WTC11 (cell line): ENCODE data around the gene NME2. TPM values are rescaled to one million over a fixed set of nuclear protein-coding genes. Genes with fewer than 3 reads are reported as not detected.

ENCODE experiments used
- ATAC-seq: fragments of 200-7000 bp; cut with Tn5 transposase; 2 replicates; pipeline ENCODE4 v1.10.0; 2021; ENCODE audit warnings: mild to moderate bottlenecking, moderate library complexity
- CTCF ChIA-PET: fragments of 300-600 bp; sonication (Branson Sonifier 250); formaldehyde crosslinking; loops from one replicate; lab custom pipeline; 2021; ENCODE audit warnings: antibody characterized with exemption; lab: Charles Lee
- POLR2A ChIA-PET: fragments of 350-600 bp; sonication (Branson Sonifier 250); formaldehyde crosslinking; loops from one replicate; lab custom pipeline; 2021; ENCODE audit warnings: antibody characterized with exemption; lab: Charles Lee
- DNase-seq: peaks from one replicate; pipeline ENCODE4 v3.0.0; 2021; ENCODE audit warnings: low spot score
- H3K27ac Mint-ChIP-seq: 2 replicates; pipeline ENCODE4 v1.8.0; 2021; ENCODE audit warnings: mixed read lengths
- H3K27me3 Mint-ChIP-seq: 2 replicates; pipeline ENCODE4 v1.8.0; 2021; ENCODE audit warnings: low read depth, mild to moderate bottlenecking, moderate library complexity, mixed read lengths
- H3K36me3 Mint-ChIP-seq: 2 replicates; pipeline ENCODE4 v1.8.0; 2021; ENCODE audit warnings: mixed read lengths
- H3K4me1 Mint-ChIP-seq: 2 replicates; pipeline ENCODE4 v1.8.0; 2022; ENCODE audit warnings: mixed read lengths
- H3K4me3 Mint-ChIP-seq: 2 replicates; pipeline ENCODE4 v1.8.0; 2021; ENCODE audit warnings: mild to moderate bottlenecking, moderate library complexity, mixed read lengths
- H3K9me3 Mint-ChIP-seq: 2 replicates; pipeline ENCODE4 v1.8.0; 2021; ENCODE audit warnings: mixed read lengths
- CREB1 ChIP-seq: sonication (generic); formaldehyde crosslinking; IDR thresholded peaks from 2 replicates; pipeline ENCODE4 v1.8.0; 2023; ENCODE audit warnings: mild to moderate bottlenecking, missing genetic modification reagents
- NFE2L1 ChIP-seq: sonication (generic); formaldehyde crosslinking; IDR thresholded peaks from 2 replicates; pipeline ENCODE4 v1.8.1; 2023; ENCODE audit warnings: missing genetic modification reagents
- SMAD3 ChIP-seq: sonication (generic); formaldehyde crosslinking; IDR thresholded peaks from 2 replicates; pipeline ENCODE4 v1.8.0; 2022; ENCODE audit warnings: missing genetic modification reagents, mild to moderate bottlenecking, borderline replicate concordance
- TCF7 ChIP-seq: sonication (generic); formaldehyde crosslinking; IDR thresholded peaks from 2 replicates; pipeline ENCODE4 v1.8.0; 2022; ENCODE audit warnings: mild to moderate bottlenecking, low read depth, missing genetic modification reagents, moderate library complexity
- TEAD1 ChIP-seq: sonication (generic); formaldehyde crosslinking; IDR thresholded peaks from 2 replicates; pipeline ENCODE4 v1.8.0; 2022; ENCODE audit warnings: mild to moderate bottlenecking, missing genetic modification reagents
- ZNF138 ChIP-seq: sonication (generic); formaldehyde crosslinking; conservative IDR thresholded peaks from 2 replicates; pipeline ENCODE4 v1.8.1; 2022; ENCODE audit warnings: mild to moderate bottlenecking, moderate library complexity, missing genetic modification reagents
- ZNF219 ChIP-seq: sonication (generic); formaldehyde crosslinking; IDR thresholded peaks from 2 replicates; pipeline ENCODE4 v1.8.0; 2023; ENCODE audit warnings: missing genetic modification reagents, mild to moderate bottlenecking, borderline replicate concordance
- ZNF232 ChIP-seq: sonication (generic); formaldehyde crosslinking; IDR thresholded peaks from 2 replicates; pipeline ENCODE4 v1.8.0; 2022; ENCODE audit warnings: mild to moderate bottlenecking, missing genetic modification reagents
- ZNF317 ChIP-seq: sonication (generic); formaldehyde crosslinking; IDR thresholded peaks from 2 replicates; pipeline ENCODE4 v1.8.1; 2023; ENCODE audit warnings: low read depth, mild to moderate bottlenecking, moderate library complexity, missing genetic modification reagents, borderline replicate concordance
- ZNF416 ChIP-seq: fragments of 250-450 bp; sonication (Bioruptor Pico); IDR thresholded peaks from 2 replicates; pipeline ENCODE4 v1.9.0; 2021; ENCODE audit warnings: mild to moderate bottlenecking, inconsistent platforms
- ZNF671 ChIP-seq: fragments of 250-450 bp; sonication (Bioruptor Pico); IDR thresholded peaks from 2 replicates; pipeline ENCODE4 v1.8.0; 2021; ENCODE audit warnings: mild to moderate bottlenecking
- total RNA-seq: library from RNA; stranded (reverse); gene quantifications from 3 replicates; pipeline ENCODE4 v1.2.3, GENCODE V29; 2021
- TF ChIP-seq, protein P1 (sequence below): fragments of 250-450 bp; sonication (Bioruptor Pico); IDR thresholded peaks from 2 replicates; pipeline ENCODE4 v1.8.0; 2021; ENCODE audit warnings: mild to moderate bottlenecking
- TF ChIP-seq, protein P2 (sequence below): sonication (generic); formaldehyde crosslinking; IDR thresholded peaks from 2 replicates; pipeline ENCODE4 v1.8.0; 2023; ENCODE audit warnings: missing genetic modification reagents, mild to moderate bottlenecking, borderline replicate concordance
- TF ChIP-seq, protein P3 (sequence below): fragments of 250-450 bp; sonication (Bioruptor Pico); IDR thresholded peaks from 2 replicates; pipeline ENCODE4 v1.9.0; 2021; ENCODE audit warnings: mild to moderate bottlenecking
- TF ChIP-seq, protein P4 (sequence below): fragments of 200-600 bp; IDR thresholded peaks from 2 replicates; pipeline ENCODE4 v1.8.0; 2022; ENCODE audit warnings: antibody characterized with exemption
- TF ChIP-seq, protein P5 (sequence below): sonication (generic); formaldehyde crosslinking; IDR thresholded peaks from 2 replicates; pipeline ENCODE4 v1.8.0; 2022; ENCODE audit warnings: missing genetic modification reagents
- TF ChIP-seq, protein P6 (sequence below): sonication (generic); formaldehyde crosslinking; IDR thresholded peaks from 2 replicates; pipeline ENCODE4 v1.8.0; 2022; ENCODE audit warnings: mild to moderate bottlenecking, missing genetic modification reagents

Gene NME2
- total RNA-seq, 1 experiment from 2014 or later, result 746 TPM

DNA sequence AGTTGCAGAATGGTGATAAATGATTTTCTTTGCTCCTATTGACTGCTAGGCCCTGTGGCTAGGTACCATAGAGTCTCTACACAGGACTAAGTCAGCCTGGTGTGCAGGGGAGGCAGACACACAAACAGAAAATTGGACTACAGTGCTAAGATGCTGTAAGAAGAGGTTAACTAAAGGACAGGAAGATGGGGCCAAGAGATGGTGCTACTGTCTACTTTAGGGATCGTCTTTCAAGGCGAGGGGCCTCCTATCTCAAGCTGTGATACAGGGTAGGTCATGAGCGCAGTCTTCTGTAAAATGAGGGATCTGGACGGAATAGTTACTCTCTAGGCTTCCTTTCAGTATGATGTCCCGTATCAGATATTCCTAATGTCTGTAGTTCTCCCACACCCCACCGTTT, 12.0 kb upstream of the NME2 start:
- no peak for DNase-seq
- H3K4me1 Mint-ChIP-seq, result no peaks in the 10 kb centered on the region

DNA sequence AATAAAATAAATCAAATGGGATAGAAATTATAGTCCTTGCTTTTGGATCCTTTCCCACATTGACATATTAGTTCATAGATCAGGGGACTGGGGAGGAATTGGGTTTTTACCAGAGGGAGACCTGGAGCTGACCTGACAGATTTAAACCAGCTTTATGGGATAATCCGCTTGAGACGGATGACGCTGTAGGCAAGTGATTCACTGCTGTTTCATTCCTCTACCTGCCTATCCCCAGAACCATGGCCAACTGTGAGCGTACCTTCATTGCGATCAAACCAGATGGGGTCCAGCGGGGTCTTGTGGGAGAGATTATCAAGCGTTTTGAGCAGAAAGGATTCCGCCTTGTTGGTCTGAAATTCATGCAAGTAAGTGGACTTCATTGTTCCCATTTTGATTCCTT, 10.8 kb upstream of the NME2 start:
- Mint-ChIP-seq H3K4me3 (no peak overlapping the region), H3K9me3 (no peaks in the 10 kb centered on the region), H3K27me3 (no peaks in the 10 kb centered on the region), H3K27ac (no peak overlapping the region), H3K4me1 (no peaks in the 10 kb centered on the region), H3K36me3 (peaks cover 44% of the 10 kb centered on the region)
- no peak for ATAC-seq
- POLR2A ChIA-PET, result interaction anchor here (1.5 kb wide), 1 partner anchor 11 kb away, joined by 5 read pairs; the partner anchor contains the start of gene NME2
- DNase-seq, result no peak
- CTCF ChIA-PET, result no interaction called here
- TF ChIP-seq, protein P1, sequence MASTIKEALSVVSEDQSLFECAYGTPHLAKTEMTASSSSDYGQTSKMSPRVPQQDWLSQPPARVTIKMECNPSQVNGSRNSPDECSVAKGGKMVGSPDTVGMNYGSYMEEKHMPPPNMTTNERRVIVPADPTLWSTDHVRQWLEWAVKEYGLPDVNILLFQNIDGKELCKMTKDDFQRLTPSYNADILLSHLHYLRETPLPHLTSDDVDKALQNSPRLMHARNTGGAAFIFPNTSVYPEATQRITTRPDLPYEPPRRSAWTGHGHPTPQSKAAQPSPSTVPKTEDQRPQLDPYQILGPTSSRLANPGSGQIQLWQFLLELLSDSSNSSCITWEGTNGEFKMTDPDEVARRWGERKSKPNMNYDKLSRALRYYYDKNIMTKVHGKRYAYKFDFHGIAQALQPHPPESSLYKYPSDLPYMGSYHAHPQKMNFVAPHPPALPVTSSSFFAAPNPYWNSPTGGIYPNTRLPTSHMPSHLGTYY (CRISPR knock-in tag), result no peak
- no peak for TF ChIP-seq ZNF219 (CRISPR knock-in tag)
- TF ChIP-seq TEAD1 (CRISPR knock-in tag), result no peak
- no peak for TF ChIP-seq SMAD3 (CRISPR knock-in tag)
- TF ChIP-seq ZNF138 (CRISPR knock-in tag), result no peak
- TF ChIP-seq TCF7 (CRISPR knock-in tag), result no peak
- TF ChIP-seq CREB1 (CRISPR knock-in tag), result no peak
- TF ChIP-seq, protein P2, sequence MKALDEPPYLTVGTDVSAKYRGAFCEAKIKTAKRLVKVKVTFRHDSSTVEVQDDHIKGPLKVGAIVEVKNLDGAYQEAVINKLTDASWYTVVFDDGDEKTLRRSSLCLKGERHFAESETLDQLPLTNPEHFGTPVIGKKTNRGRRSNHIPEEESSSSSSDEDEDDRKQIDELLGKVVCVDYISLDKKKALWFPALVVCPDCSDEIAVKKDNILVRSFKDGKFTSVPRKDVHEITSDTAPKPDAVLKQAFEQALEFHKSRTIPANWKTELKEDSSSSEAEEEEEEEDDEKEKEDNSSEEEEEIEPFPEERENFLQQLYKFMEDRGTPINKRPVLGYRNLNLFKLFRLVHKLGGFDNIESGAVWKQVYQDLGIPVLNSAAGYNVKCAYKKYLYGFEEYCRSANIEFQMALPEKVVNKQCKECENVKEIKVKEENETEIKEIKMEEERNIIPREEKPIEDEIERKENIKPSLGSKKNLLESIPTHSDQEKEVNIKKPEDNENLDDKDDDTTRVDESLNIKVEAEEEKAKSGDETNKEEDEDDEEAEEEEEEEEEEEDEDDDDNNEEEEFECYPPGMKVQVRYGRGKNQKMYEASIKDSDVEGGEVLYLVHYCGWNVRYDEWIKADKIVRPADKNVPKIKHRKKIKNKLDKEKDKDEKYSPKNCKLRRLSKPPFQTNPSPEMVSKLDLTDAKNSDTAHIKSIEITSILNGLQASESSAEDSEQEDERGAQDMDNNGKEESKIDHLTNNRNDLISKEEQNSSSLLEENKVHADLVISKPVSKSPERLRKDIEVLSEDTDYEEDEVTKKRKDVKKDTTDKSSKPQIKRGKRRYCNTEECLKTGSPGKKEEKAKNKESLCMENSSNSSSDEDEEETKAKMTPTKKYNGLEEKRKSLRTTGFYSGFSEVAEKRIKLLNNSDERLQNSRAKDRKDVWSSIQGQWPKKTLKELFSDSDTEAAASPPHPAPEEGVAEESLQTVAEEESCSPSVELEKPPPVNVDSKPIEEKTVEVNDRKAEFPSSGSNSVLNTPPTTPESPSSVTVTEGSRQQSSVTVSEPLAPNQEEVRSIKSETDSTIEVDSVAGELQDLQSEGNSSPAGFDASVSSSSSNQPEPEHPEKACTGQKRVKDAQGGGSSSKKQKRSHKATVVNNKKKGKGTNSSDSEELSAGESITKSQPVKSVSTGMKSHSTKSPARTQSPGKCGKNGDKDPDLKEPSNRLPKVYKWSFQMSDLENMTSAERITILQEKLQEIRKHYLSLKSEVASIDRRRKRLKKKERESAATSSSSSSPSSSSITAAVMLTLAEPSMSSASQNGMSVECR (CRISPR knock-in tag), result no peak
- no peak for TF ChIP-seq ZNF317 (CRISPR knock-in tag)
- TF ChIP-seq ZNF232, result no peak
- TF ChIP-seq NFE2L1 (CRISPR knock-in tag), result no peak
- TF ChIP-seq, protein P3, sequence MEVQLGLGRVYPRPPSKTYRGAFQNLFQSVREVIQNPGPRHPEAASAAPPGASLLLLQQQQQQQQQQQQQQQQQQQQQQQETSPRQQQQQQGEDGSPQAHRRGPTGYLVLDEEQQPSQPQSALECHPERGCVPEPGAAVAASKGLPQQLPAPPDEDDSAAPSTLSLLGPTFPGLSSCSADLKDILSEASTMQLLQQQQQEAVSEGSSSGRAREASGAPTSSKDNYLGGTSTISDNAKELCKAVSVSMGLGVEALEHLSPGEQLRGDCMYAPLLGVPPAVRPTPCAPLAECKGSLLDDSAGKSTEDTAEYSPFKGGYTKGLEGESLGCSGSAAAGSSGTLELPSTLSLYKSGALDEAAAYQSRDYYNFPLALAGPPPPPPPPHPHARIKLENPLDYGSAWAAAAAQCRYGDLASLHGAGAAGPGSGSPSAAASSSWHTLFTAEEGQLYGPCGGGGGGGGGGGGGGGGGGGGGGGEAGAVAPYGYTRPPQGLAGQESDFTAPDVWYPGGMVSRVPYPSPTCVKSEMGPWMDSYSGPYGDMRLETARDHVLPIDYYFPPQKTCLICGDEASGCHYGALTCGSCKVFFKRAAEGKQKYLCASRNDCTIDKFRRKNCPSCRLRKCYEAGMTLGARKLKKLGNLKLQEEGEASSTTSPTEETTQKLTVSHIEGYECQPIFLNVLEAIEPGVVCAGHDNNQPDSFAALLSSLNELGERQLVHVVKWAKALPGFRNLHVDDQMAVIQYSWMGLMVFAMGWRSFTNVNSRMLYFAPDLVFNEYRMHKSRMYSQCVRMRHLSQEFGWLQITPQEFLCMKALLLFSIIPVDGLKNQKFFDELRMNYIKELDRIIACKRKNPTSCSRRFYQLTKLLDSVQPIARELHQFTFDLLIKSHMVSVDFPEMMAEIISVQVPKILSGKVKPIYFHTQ (CRISPR knock-in tag), result no peak
- TF ChIP-seq ZNF416, result no peak

More for the DNA sequence above, 12.0 kb upstream of the NME2 start:
- Mint-ChIP-seq H3K27ac (no peak overlapping the region), H3K27me3 (no peaks in the 10 kb centered on the region), H3K36me3 (peaks cover 35% of the 10 kb centered on the region), H3K4me3 (no peak overlapping the region), H3K9me3 (0 out of 2 replicates have a peak, but pooled peaks cover 3% of the 10 kb centered on the region)
- TF ChIP-seq, protein P4, sequence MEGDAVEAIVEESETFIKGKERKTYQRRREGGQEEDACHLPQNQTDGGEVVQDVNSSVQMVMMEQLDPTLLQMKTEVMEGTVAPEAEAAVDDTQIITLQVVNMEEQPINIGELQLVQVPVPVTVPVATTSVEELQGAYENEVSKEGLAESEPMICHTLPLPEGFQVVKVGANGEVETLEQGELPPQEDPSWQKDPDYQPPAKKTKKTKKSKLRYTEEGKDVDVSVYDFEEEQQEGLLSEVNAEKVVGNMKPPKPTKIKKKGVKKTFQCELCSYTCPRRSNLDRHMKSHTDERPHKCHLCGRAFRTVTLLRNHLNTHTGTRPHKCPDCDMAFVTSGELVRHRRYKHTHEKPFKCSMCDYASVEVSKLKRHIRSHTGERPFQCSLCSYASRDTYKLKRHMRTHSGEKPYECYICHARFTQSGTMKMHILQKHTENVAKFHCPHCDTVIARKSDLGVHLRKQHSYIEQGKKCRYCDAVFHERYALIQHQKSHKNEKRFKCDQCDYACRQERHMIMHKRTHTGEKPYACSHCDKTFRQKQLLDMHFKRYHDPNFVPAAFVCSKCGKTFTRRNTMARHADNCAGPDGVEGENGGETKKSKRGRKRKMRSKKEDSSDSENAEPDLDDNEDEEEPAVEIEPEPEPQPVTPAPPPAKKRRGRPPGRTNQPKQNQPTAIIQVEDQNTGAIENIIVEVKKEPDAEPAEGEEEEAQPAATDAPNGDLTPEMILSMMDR, result no peak
- TF ChIP-seq, protein P5, sequence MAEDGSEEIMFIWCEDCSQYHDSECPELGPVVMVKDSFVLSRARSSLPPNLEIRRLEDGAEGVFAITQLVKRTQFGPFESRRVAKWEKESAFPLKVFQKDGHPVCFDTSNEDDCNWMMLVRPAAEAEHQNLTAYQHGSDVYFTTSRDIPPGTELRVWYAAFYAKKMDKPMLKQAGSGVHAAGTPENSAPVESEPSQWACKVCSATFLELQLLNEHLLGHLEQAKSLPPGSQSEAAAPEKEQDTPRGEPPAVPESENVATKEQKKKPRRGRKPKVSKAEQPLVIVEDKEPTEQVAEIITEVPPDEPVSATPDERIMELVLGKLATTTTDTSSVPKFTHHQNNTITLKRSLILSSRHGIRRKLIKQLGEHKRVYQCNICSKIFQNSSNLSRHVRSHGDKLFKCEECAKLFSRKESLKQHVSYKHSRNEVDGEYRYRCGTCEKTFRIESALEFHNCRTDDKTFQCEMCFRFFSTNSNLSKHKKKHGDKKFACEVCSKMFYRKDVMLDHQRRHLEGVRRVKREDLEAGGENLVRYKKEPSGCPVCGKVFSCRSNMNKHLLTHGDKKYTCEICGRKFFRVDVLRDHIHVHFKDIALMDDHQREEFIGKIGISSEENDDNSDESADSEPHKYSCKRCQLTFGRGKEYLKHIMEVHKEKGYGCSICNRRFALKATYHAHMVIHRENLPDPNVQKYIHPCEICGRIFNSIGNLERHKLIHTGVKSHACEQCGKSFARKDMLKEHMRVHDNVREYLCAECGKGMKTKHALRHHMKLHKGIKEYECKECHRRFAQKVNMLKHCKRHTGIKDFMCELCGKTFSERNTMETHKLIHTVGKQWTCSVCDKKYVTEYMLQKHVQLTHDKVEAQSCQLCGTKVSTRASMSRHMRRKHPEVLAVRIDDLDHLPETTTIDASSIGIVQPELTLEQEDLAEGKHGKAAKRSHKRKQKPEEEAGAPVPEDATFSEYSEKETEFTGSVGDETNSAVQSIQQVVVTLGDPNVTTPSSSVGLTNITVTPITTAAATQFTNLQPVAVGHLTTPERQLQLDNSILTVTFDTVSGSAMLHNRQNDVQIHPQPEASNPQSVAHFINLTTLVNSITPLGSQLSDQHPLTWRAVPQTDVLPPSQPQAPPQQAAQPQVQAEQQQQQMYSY (CRISPR knock-in tag), result no peak
- TF ChIP-seq, protein P6, sequence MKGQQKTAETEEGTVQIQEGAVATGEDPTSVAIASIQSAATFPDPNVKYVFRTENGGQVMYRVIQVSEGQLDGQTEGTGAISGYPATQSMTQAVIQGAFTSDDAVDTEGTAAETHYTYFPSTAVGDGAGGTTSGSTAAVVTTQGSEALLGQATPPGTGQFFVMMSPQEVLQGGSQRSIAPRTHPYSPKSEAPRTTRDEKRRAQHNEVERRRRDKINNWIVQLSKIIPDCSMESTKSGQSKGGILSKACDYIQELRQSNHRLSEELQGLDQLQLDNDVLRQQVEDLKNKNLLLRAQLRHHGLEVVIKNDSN (CRISPR knock-in tag), result no peak
- TF ChIP-seq ZNF416 (no peak), ZNF138 (CRISPR knock-in tag) (no peak), ZNF671 (no peak), SMAD3 (CRISPR knock-in tag) (no peak)
- ChIA-PET CTCF (interaction anchor here (1.0 to 1.6 kb wide), 3 partner anchors 12 to 369 kb away, joined by 3 to 17 read pairs (median 5); partner anchors contain the start of gene NME2), POLR2A (interaction anchor here (1.9 kb wide), 1 partner anchor 12 kb away, joined by 15 read pairs; the partner anchor contains the start of gene NME2)
- ATAC-seq, result no peak
